Right ventricle myocardium inferior (tissue), 1 donor: Measurements from ENCODE around the gene GNAS-AS1. TPM values are rescaled to one million over a fixed set of nuclear protein-coding genes. Genes with fewer than 3 reads are reported as not detected.

Experiments used
- ATAC-seq: fragments of 200-7000 bp; cut with Tn5 transposase; one replicate; pipeline ENCODE4 v1.9.1; 2020; ENCODE audit warnings: mild to moderate bottlenecking, moderate library complexity
- DNase-seq: peaks from one replicate; pipeline ENCODE4 v3.0.0; 2021; ENCODE audit errors: missing footprints
- intact Hi-C: fragments of 100-400 bp; cut with DNase I; formaldehyde crosslinking; loops from one replicate; pipeline ENCODE4 v1.11.0; 2022
- total RNA-seq: library from RNA; stranded (reverse); fragmentation: NEBNext Ultra II Directional; extraction: Animal tissue kit (Norgen Biotek cat#: 25700); gene quantifications from one replicate; pipeline ENCODE4 v1.2.1, GENCODE V29; 2021
- donor health status: DM: no; HTN: yes; CAD: no; lungs with severe emphysema.

Gene GNAS-AS1
- total RNA-seq, 1 donor from 2014 or later = 0.38 TPM

DNA sequence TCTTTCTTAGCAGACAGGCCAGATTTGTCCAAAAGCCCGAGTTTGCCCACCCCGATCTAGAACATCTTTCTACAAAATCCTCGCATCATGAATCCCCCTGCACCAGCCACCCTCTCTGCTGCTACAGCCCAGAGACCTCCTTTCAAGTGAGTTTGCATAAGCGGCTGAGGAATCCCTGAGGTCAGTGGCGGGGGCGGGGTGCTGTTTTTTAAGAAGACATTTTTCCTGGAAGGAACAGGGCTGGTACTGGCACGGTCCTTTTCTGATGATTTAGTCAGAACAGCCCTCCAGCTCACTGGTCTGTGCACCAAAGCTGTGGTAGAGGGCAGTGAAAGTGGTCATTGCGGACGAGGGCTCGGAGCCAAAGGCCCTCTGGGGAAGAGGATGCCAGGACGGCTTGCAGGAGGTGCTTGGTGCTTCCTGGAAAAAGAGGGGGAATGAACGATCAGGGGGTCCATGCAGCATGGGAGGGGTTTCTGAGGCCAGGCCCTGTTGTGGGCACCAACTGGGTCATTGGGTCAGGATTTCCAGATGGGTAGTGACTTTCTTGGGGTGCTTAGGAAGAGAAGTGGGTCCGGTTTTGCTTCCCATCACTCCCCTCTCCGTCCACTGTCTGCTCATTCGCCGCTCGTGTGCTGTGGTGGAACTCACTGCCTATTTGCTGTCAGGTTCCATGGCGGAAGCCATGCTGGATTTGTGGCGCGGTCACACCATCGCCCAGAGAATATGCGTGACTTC, 50.4 kb downstream of the GNAS-AS1 start:
- ATAC-seq (no peak), DNase-seq (no peak)
- intact Hi-C loops = no loop called here

DNA sequence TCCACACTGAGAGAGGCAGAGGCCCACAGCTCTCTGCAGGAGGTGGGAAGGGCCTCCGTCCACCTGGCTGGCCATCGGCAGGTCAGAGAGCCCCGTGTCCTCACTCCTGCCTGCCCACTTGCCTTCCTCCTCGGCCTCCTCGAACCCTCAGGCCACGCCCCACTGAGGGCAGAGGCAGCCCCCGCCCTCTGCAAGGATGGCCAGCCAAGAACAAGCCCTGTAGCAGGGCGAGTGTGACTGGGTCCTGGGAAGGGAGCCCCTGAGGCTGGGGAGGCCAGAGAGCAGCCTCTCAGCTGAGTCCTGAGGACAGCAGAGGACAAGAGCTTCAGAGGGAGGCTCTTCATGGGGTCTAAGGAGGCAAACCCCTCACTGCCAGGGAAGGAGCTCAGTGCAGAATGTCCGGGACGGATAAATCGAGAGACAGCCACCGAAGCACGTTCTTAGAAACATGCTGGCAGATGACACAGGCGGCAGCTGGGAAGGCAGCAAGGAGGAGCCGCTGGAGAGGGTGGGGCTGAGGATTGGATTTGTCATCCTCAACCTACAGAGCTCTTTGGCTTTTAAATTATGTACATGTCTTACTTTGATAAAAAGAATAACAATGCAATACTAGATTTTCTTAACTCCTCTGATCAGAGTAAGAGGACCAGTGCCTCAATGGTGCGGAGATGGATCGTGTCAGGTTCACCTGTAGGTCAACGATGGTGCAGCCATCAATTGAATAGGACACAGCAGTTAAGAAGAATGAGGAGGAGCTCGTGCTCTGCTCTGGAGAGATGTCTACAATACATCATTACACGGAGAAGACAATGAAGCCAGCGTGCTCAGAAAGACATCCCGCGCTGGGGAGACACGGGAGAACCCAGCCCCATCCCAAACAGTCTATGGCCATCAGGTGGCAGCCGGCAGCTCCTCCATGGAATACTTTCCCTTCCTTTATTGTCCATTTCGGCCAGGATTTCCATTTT, 53.0 kb downstream of the GNAS-AS1 start:
- no peak for DNase-seq
- no peak for ATAC-seq
- intact Hi-C loops = no loop called here

DNA sequence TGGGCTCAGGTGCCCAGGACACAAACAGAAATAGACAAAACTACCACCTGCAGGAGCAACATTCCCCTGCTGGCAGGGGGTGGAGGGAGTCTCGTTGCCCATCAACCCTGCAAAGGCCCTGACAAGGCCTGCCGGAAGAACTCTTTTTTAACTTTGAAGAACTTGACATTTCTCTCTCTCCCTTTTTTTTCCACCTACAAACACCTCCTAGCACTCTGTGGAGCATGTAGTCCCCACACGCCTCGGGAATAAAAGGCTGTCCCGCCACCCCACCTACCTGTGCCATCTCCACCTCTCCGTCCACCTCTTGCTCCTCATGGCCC, 54.8 kb downstream of the GNAS-AS1 start:
- ATAC-seq = no peak
- intact Hi-C loops = no loop called here
- DNase-seq = no peak

DNA sequence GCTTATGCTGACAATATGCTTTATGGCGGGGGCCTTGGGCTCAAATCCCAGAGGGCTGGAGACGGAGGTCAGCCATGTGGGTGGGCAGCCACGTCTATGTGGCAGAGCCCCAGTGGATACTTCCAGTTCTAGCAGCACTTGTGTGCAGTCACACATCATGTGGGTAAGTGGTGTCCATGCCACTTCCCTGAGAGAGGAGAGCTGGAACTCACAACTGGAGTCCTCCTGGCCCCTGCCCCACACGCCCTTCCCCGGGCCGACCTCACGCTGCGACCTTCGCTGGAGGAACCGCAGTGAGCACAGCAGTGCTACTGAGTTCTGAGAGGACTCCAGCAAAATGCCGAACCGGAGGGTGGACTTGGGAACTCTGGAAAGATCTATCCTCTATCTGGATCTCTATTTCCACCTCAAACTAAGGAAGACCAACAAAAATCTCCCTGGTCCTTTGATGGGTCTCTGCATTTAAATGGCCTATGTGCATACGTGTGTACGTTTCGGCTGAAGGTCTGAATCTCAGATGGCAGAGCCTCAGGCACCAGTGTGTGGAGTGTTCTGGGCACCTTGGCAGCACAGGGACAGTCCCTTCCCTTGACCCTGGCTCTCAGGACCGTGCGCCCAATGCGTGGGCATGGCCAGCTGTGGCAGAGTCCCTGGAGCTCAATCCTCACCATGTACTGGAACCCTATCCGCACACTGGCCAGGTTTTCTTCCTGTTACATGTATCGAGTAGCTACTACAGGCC, 55.4 kb downstream of the GNAS-AS1 start:
- no peak for DNase-seq
- intact Hi-C loops = no loop called here
- ATAC-seq = no peak

DNA sequence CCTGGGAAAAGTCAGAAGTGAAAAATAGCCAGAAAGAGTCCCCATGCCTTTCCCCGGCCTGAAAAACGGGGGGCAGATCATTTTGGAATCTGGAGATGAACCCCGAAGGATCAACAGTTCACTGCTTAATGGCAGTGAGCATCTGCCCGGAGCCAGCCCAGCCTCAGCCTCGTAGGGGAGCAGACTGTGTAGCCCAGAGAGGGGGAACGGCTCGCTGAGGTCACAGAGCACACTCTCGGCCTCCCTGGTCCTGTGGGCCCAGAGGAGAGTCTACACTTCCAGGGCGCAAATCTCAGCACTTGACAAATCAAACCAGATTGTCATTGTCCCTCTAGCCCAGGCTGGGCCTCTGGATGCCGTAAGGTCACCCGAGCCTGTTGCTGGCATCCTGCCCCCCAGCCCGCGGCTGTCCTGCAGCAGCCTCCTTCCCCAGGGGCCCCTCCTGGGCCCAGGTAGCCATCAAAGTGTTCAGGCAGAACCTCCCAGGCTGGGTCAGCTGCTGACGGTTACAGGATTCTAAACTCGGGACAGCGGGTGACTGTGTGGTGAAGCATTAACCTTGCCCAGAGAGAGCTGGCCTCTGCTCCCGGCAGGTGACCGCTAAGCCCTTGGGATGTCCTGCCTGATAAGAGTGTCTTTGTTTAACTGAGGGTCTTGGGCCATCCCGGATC, 56.1 kb downstream of the GNAS-AS1 start:
- DNase-seq = no peak
- ATAC-seq = no peak
- intact Hi-C loops = no loop called here

DNA sequence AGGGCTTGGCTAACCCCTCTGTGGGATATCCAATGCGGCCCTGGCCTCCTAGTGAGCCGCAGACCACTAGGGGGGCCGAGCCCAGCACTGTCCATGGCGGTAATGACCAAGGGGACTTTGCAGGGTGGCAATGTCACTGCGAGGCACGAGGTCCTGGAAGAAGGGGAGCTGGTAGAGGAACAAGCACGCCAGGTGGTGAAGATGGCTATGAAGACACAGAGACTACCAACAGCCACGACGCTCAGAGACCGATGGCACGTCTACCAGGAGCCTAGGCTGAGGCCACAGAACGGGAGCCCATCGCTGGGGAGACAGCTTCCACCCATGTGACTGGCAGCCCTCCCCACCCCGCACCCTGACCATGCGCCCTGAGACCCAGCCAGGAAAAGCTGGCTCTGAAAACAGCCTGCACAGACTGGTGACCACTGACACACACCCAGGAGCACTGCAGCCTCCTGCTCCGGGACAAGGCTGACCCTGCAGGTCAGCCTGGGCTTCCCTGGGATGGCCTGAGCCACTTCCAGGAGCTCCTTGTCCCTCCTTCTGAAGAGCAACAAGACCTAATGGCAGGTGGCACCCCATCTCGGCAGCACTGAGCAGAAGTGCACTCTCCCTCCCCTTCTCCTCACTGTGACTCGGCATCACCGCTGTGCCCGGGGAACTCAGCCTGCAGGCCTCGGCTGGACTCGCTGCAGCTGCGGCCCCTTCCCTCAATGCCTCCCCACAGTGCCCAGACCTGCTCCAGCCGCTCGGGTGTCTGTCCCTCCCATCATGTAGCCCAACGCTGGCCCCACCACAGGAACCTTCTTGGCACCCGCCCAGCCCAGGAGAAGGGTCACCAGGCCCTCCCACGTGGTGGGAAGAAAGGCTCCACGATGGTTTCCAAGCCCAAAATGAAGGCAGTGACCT, 56.9 kb downstream of the GNAS-AS1 start:
- no peak for DNase-seq
- no peak for ATAC-seq
- intact Hi-C loops = no loop called here

DNA sequence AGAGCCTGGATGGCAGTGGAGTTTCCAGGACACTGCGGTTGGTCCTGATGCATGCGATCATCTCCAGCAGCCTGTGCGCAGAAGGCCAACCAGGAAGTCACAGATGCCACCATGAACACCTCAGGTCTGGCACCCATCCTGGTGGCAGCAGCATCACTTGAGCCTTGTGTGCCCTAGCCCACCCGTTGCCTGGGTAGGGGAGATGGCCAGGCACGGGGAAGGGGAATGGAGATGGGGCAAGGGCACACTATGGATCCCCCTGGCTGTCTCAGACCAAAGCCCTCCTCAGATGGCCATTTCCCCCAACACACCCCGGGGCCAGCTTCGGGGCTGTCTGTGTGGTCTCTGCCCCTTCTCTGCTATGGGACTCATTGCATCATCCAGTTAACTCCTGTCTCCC, 58.3 kb downstream of the GNAS-AS1 start:
- no peak for ATAC-seq
- intact Hi-C loops = no loop called here
- no peak for DNase-seq

DNA sequence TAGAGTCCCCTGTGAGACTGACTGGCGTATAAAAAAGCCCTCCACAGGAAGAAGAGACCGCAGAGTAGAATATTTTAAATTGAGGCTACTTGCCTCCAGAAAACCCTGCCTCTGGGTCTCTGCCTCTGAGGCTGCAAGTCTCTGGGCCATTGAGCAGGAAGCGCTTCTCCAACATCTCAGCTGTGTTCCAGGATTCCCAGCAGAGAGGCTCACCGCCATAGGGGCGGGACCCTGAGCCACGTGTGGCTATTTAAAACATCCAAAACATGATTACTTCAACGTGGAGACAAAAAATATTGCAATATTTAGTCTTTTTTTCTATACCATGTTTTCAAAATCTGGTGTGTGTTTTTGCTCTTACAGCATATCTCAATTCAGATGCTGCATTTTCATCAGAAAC, 59.4 kb downstream of the GNAS-AS1 start:
- no peak for ATAC-seq
- DNase-seq = no peak
- intact Hi-C loops = no loop called here

DNA sequence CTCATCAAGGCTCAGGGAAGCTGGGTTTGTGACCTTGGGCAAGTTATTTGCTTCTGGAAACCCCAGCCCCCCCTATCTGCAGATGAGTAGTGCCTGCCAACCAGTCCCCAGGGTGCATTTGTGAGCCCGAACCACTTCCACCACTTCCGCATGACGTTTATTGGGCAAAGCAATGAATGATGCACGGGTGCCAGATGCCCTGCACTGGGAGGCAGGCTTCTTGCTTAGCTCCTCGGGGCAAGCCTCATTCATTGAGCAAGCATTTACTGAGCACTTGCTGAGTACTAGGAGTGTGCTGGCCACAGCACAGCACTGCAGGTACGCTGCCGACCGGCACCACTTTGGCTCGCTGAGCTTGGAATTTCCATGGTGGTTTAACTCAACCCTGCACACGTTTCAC, 60.2 kb downstream of the GNAS-AS1 start:
- intact Hi-C loops = no loop called here
- DNase-seq (no peak), ATAC-seq (no peak)

DNA sequence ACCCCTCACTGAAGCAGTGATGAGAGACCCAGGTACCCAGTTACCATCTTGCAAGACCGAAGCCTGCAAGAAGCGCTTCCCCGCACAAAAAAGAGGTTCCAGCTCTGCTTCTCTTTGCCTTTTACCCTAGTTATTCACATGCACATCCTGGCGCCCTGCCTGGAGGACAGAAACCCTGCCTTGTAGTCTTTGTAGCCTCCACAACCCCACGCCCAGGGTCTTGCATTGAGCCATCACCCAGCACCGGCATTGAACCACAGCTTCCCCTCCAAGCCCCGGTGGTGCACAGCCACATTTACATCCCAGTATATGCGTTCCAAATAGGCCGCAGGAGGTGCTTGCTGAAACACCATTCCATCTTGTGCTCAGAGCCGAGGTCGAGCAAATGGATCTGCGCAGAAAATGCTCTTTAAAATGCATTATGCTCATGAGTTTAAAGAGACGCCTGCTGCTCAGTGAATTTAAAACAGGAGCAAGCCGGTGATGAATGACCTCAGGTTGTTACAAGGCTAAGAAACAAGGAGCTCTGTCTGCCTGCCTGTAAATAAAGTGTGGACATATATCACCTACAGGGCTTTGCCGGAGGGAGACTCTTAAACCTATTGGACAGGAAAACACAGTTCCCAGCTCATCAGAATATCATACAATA, 61.7 kb downstream of the GNAS-AS1 start:
- intact Hi-C loops = no loop called here
- DNase-seq (no peak), ATAC-seq (no peak)

DNA sequence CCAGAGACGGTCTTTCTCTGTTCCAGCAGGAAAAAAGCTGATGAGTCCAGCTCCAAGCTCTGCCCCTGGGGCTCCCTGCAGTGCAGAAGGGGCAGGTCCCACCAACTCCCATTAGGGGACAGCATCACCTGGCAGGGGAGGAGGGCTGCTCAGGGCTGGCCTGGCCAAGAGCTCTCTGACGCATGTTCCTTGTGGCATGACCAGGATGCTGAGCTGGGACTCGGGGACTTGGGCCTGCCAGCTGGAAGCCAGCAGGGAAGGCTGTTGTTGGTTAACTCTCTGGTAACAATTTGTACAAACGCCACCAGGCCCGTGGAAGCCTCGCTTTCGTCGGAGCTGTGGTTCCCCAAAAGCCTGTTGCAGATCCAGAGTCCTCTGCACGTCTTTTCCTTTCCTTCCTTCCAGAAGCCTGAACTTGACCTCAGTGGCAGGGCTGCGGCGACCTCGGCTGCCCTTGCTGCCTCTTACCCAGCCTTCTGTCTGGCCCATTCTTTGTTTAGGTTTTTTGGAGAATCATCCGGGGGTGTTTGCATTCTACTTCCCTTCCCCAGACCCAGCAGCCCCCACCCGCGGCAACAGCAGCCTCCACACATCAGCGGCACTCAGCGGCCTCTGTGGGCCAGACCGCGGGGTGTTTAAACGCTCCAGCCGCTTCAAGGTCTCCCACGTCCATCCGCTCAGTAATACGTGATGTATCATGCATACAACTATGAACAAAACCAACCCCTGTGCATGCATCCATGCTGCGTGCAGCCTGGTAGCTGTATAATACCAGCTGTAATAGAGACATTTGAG, 63.3 kb downstream of the GNAS-AS1 start:
- intact Hi-C loops = no loop called here
- DNase-seq = no peak
- ATAC-seq = no peak

DNA sequence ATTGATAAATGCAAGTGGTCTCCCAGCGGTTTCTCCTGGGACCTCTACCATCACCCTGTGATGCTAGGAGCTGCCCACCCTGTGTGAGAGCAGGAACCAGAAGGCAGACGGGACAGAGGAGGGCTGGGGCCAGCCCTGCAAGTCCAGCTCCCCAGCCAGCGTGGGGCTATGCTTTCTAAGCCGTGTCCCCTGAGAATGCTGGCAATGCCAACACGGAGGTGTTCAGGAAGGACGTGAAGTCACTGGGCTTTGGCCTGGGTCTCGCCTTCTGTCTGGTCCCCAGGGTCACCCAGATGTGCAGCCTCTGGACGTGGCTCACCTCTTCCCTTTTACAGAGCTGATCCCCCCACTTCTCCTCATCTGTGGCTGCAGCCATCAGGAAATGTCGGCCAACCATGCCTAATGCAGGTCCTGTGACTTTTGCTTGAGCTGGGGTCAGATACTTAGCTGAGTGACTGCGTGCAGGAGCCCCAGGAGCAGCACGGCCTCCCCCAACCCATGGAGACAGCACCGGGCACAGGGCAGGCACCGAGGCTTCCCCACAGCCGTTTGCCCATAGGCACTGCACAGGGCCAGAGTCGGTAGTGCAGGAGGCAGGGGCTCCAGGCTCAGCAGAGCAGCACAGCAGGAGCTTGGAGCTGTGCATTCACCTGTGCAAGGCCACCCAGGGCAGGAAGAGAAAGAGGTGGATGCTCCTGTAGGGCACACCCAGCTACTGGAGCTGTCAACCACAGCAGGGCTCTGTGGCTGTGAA, 66.2 kb downstream of the GNAS-AS1 start:
- ATAC-seq (no peak), DNase-seq (no peak)
- intact Hi-C loops = no loop called here

DNA sequence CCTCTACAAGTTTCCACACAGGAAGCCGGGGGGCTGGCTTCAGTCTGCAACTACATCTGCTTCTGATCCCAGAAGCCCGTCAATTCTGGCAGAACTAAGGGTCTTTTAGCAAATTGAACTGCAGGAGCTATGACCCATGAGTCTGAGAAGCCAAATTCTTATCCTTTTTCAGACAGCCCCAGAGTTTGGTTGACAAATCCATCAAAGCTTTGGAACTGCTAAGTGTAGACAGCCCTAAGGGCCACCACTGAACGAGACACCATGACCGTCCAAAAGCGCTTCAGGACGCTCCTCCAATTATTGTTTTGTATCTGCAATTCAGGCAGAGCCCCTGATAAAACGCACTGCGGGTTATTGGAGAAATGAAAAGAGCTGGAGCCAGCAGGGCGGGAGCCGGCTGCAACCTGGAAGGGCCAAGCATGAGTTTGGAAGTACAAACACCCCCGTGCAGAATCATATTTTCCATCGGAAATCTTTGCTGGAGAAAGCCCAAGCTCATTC, 67.1 kb downstream of the GNAS-AS1 start:
- DNase-seq (no peak), ATAC-seq (no peak)
- intact Hi-C loops = no loop called here

DNA sequence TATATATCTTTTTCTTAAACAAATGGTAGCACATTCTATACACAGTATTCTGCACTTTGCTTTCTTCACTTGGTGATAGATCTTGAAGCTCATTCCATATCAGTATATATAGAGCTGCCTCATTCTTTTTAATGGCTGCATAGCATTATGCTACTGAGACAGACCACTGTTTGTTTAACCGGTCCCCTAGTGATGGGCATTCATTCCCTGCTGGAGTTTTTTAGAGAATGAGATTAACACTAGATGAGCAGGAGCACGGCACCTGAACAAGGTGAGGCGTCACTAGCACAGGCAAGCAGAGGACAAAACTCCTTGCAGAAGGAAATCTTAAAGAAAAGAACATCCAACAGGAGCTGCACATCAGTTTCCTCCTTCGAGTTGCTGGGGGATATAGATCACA, 69.6 kb downstream of the GNAS-AS1 start:
- DNase-seq = no peak
- intact Hi-C loops = no loop called here

DNA sequence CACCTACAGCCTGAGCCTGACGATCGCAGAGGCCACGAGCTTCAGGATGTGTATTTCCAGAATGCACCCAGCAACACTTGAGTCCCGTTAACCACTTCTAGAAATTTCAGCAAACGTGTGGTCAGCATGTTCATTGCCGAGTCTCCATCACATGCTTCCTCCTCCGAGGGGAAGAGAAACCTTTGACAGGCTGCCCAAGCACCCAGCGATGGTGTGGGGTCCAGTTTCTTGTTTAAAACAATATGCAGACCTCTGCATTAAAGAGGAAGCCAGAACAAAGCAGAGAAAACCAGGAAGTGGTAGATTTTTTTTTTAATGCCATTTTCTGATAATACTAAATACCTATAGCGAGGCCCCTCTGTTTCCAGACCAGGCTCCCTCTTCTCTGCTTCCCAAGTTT, 71.9 kb downstream of the GNAS-AS1 start:
- intact Hi-C loops = no loop called here
- no peak for ATAC-seq
- no peak for DNase-seq

More for the DNA sequence above, 69.6 kb downstream of the GNAS-AS1 start:
- ATAC-seq = no peak

DNA sequence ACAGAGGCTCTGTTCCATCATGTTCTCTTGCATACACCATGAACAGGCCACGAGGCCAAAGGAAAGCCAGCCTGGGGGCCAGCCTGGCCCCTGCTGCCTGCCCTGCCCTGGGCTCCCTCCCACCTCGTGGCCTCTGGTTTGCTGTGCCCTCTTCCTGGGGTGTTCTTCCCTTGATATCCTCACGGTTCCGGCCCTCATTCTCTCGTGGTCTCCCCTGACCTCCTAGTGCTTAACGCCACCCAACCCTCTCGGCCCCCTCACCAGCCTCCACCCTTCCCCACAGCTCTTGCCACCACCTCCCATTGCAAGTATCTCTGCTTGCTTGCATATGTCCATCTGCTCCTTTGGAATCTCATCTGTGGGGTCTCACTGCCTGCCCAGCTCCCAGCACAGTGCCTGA, 73.0 kb downstream of the GNAS-AS1 start:
- no peak for ATAC-seq
- no peak for DNase-seq
- intact Hi-C loops = no loop called here
